GM12878 (cell line): ENCODE data around the gene ADGRD1. TPM values are rescaled to one million over a fixed set of nuclear protein-coding genes. Genes with fewer than 3 reads are reported as not detected.

ENCODE experiments used
- ATAC-seq: fragments of 200-7000 bp; cut with Tn5 transposase; 3 replicates; pipeline ENCODE4 v1.9.1; 2020; ENCODE audit warnings: mild to moderate bottlenecking, moderate library complexity
- BruUV-seq: library from RNA; stranded (reverse); fragments of 400-500 nt; replicated peaks from 2 replicates; lab custom pipeline; 2021; lab: Mats Ljungman, UMichigan
- CTCF ChIA-PET: fragments of 300-600 bp; sonication (Branson Sonifier 250); formaldehyde crosslinking; extraction: SDS; loops from one replicate; lab custom pipeline; 2021; ENCODE audit warnings: inconsistent platforms; lab: Yijun Ruan, JAX
- POLR2A ChIA-PET: fragments of 350-600 bp; formaldehyde crosslinking; extraction: SDS; loops from one replicate; lab custom pipeline; 2021; ENCODE audit warnings: inconsistent platforms; lab: Charles Lee
- RAD21 ChIA-PET: fragments of 300-600 bp; sonication (Branson Sonifier 250); formaldehyde crosslinking; loops from one replicate; lab custom pipeline; 2023; ENCODE audit warnings: antibody characterized with exemption; ENCODE audit not compliant: unreplicated experiment; lab: Charles Lee
- SMC1A ChIA-PET: fragments of 300-600 bp; sonication (Branson Sonifier 250); formaldehyde crosslinking; loops from one replicate; lab custom pipeline; 2023; ENCODE audit not compliant: unreplicated experiment, uncharacterized antibody; lab: Charles Lee
- DNase-seq: peaks from one replicate; pipeline ENCODE4 v3.0.0-alpha.2; 2011; ENCODE audit warnings: low read depth, low spot score
- FAIRE-seq: peaks from 3 replicates; lab custom pipeline; 2011; peaks lifted over from hg19 to GRCh38; lab: Jason Lieb, UNC
- H2AFZ ChIP-seq: 2 replicates; pipeline ENCODE4 v1.6.0; 2011; ENCODE audit warnings: low read depth, low read length, control low read depth; ENCODE audit not compliant: control insufficient read depth
- H3K27ac ChIP-seq: 2 replicates; pipeline ENCODE4 v1.5.1; 2011; ENCODE audit warnings: control low read depth; ENCODE audit not compliant: control insufficient read depth, insufficient read depth
- H3K27me3 ChIP-seq, 2 experiments: replicated peaks in 1 of 2; 2 replicates each; pipeline versions ENCODE4 v1.6.0 to v1.6.1; 2011; ENCODE audit warnings: low read length in 1 of 2; ENCODE audit not compliant: control insufficient read depth in 2 of 2, insufficient read depth in 2 of 2
- H3K36me3 ChIP-seq, 2 experiments: 2 replicates each; pipeline ENCODE4 v1.5.1; 2011; ENCODE audit warnings: low read length in 1 of 2; ENCODE audit not compliant: control insufficient read depth in 2 of 2, insufficient read depth in 2 of 2
- H3K4me1 ChIP-seq: 2 replicates; pipeline ENCODE4 v1.6.1; 2011; ENCODE audit warnings: mild to moderate bottlenecking, low read length, moderate library complexity, mixed read lengths; ENCODE audit not compliant: control insufficient read depth, insufficient read depth
- H3K4me2 ChIP-seq: 2 replicates; pipeline ENCODE4 v1.6.0; 2011; ENCODE audit warnings: control low read depth; ENCODE audit not compliant: control insufficient read depth, insufficient read depth
- H3K4me3 ChIP-seq: fragments of 200-600 bp; sonication (generic); 2 replicates; pipeline ENCODE4 v1.5.1; 2016
- H3K79me2 ChIP-seq: 2 replicates; pipeline ENCODE4 v1.6.0; 2011; ENCODE audit warnings: low read length; ENCODE audit not compliant: control insufficient read depth, insufficient read depth
- H3K9ac ChIP-seq: 2 replicates; pipeline ENCODE4 v1.8.0; 2011; ENCODE audit warnings: low read length, control low read depth, mixed read lengths; ENCODE audit not compliant: control insufficient read depth, insufficient read depth
- H3K9me3 ChIP-seq: replicated peaks from 3 replicates; pipeline ENCODE4 v1.5.1; 2011; ENCODE audit warnings: mild to moderate bottlenecking, low read length; ENCODE audit not compliant: control insufficient read depth, insufficient read depth
- H4K20me1 ChIP-seq: 2 replicates; pipeline ENCODE4 v1.6.0; 2011; ENCODE audit not compliant: control insufficient read depth, insufficient read depth
- ETV6 ChIP-seq, 2 experiments: fragments of 450-650 bp in 1 of 2; IDR thresholded peaks in 1 of 2; conservative IDR thresholded peaks in 1 of 2; 2 replicates each; pipeline ENCODE4 v1.6.1; 2014; ENCODE audit warnings: antibody characterized with exemption in 1 of 2, borderline replicate concordance in 1 of 2, low read depth in 1 of 2, mild to moderate bottlenecking in 1 of 2, moderate library complexity in 1 of 2
- NBN ChIP-seq: fragments of 450-650 bp; IDR thresholded peaks from 2 replicates; pipeline ENCODE4 v1.6.1; 2016
- NRF1 ChIP-seq: conservative IDR thresholded peaks from 2 replicates; pipeline ENCODE4 v1.6.1; 2011; ENCODE audit warnings: mild to moderate bottlenecking, low read depth, low read length, improper control_type of control experiment
- RELA ChIP-seq: fragments of 450-650 bp; IDR thresholded peaks from 2 replicates; pipeline ENCODE4 v1.8.0; 2014; ENCODE audit warnings: borderline replicate concordance; ENCODE audit not compliant: partially characterized antibody
- SMAD5 ChIP-seq: IDR thresholded peaks from 2 replicates; pipeline ENCODE4 v1.6.1; 2016; ENCODE audit warnings: antibody characterized with exemption, low read depth
- WGBS: methylation state at CpG from one replicate; pipeline ENCODE4 v1.1.6; 2016; ENCODE audit warnings: low lambda C conversion rate; ENCODE audit not compliant: insufficient replicate concordance, insufficient coverage; ENCODE audit errors: missing lambda C conversion rate; 5-methylcytosine and 5-hydroxymethylcytosine counted together
- in situ Hi-C: fragments of 300-500 bp; cut with MboI; formaldehyde crosslinking; loops from 9 replicates; pipeline ENCODE4 v1.14.3; 2018; ENCODE audit warnings: mixed read lengths
- intact Hi-C: fragments of 100-400 bp; cut with micrococcal nuclease; formaldehyde crosslinking; loops from one replicate; pipeline ENCODE4 v1.14.2; 2022; ENCODE audit not compliant: unreplicated experiment
- polyA plus RNA-seq, 11 experiments: library from polyadenylated mRNA; depleted of rRNA in 4 of 11; unstranded in 6 of 11; stranded (reverse) in 5 of 11; fragments of >200 nt; fragmentation: Nextera tagmentation in 4 of 11; fragmentation: Illumina TruSeq in 1 of 11; extraction: Ambion mirVana in 4 of 11; extraction: Trizol in 1 of 11; gene quantifications; 1 replicate in 1 of 11; 2 replicates in 10 of 11; pipeline versions ENCODE4 v1.2.1 to v1.2.3, GENCODE V29; 2011 to 2016; ENCODE audit warnings: inconsistent platforms in 2 of 11, missing spikeins in 2 of 11, low read depth in 1 of 11
- total RNA-seq, 4 experiments: library from RNA; depleted of rRNA in 3 of 4; stranded (reverse); fragments of >200 nt in 3 of 4; fragmentation: Illumina TruSeq in 1 of 4; extraction: Trizol in 1 of 4; gene quantifications; 2 replicates each; pipeline versions ENCODE4 v1.2.1 to v1.2.3, GENCODE V29; 2013 to 2021
- TF ChIP-seq, protein P1 (sequence below): IDR thresholded peaks from 2 replicates; pipeline ENCODE4 v1.6.1; 2012; ENCODE audit warnings: low read depth, low read length, improper control_type of control experiment
- TF ChIP-seq, protein P2 (sequence below): IDR thresholded peaks from 2 replicates; pipeline ENCODE4 v1.6.1; 2011; ENCODE audit warnings: low read depth, mild to moderate bottlenecking, low read length, moderate library complexity, borderline replicate concordance; ENCODE audit errors: extremely low read depth
- TF ChIP-seq, protein P3 (sequence below): fragments of 450-650 bp; formaldehyde crosslinking; IDR thresholded peaks from 2 replicates; pipeline ENCODE4 v1.5.0; 2022; ENCODE audit warnings: mild to moderate bottlenecking, missing genetic modification characterization
- TF ChIP-seq, protein P4 (sequence below): IDR thresholded peaks from 2 replicates; pipeline ENCODE4 v1.6.1; 2011; ENCODE audit warnings: borderline replicate concordance, low read depth, mild to moderate bottlenecking, moderate library complexity, low read length; ENCODE audit not compliant: insufficient read depth, poor library complexity, severe bottlenecking
- TF ChIP-seq, protein P5 (sequence below): fragments of 450-650 bp; IDR thresholded peaks from 2 replicates; pipeline ENCODE4 v1.6.1; 2018; ENCODE audit warnings: mild to moderate bottlenecking, low read depth, moderate library complexity; ENCODE audit not compliant: partially characterized antibody
- TF ChIP-seq, protein P6 (sequence below), 3 experiments: IDR thresholded peaks in 2 of 3; conservative IDR thresholded peaks in 1 of 3; 2 replicates each; pipeline ENCODE4 v1.5.1; 2011; ENCODE audit warnings: low read depth in 3 of 3, low read length in 3 of 3, mild to moderate bottlenecking in 3 of 3, control low read depth in 2 of 3, moderate library complexity in 2 of 3, inconsistent platforms in 1 of 3, mixed read lengths in 1 of 3; ENCODE audit not compliant: control insufficient read depth in 2 of 3, insufficient read depth in 1 of 3; ENCODE audit errors: extremely low read depth in 1 of 3

The ADGRD1 gene
- total and polyA plus RNA-seq, 10 of the 15 experiments (the other 5 are each of a cell fraction or from before 2014, with no cell fraction given): 0.15 to 12.7 (median 1.2) TPM

DNA sequence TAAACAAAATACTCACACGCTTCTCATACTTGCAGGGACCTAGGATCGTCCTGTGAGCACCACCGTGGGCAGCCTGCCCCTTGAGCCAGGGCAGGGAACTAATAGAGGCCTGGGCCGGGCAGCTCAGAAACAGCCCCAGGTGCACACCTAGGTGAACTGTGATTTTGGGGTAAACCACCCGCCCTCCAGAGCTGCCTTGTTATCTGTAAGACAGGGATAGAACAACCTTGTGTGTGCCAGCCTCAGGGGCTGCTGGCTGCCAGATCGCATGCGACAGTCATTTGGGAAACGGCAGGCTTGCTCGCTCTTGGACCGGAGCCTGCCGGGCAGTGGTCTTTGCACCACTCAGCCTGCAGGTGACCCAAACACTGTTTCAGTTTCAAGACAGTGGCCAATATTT, 86.8 kb downstream of the ADGRD1 start:
- in situ Hi-C loops (no loop called here), intact Hi-C loops (no loop called here)
- no peak overlapping the region for H3K27ac ChIP-seq
- no peak overlapping the region for H3K4me2 ChIP-seq
- no peaks in the 10 kb centered on the region for H3K79me2 ChIP-seq
- ChIA-PET RAD21 (no interaction called here), SMC1A (no interaction called here), CTCF (no interaction called here), POLR2A (no interaction called here)
- no TSS peak for BruUV-seq
- no peak overlapping the region for H2AFZ ChIP-seq
- H3K9ac ChIP-seq: no peak overlapping the region
- no peaks in the 10 kb centered on the region for H4K20me1 ChIP-seq
- no peaks in the 10 kb centered on the region for H3K9me3 ChIP-seq
- H3K4me3 ChIP-seq: no peak overlapping the region
- FAIRE-seq: no peak
- no peak for ATAC-seq
- DNase-seq: no peak
- H3K4me1 ChIP-seq: no peaks in the 10 kb centered on the region
- WGBS: 68% methylated on average over 11 of the region's 11 CpGs
- H3K36me3 ChIP-seq: no peaks in the 10 kb centered on the region
- H3K27me3 ChIP-seq: no peaks in the 10 kb centered on the region
- no peak for TF ChIP-seq NRF1
- TF ChIP-seq, protein P1, sequence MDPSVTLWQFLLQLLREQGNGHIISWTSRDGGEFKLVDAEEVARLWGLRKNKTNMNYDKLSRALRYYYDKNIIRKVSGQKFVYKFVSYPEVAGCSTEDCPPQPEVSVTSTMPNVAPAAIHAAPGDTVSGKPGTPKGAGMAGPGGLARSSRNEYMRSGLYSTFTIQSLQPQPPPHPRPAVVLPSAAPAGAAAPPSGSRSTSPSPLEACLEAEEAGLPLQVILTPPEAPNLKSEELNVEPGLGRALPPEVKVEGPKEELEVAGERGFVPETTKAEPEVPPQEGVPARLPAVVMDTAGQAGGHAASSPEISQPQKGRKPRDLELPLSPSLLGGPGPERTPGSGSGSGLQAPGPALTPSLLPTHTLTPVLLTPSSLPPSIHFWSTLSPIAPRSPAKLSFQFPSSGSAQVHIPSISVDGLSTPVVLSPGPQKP: no peak
- TF ChIP-seq, protein P2, sequence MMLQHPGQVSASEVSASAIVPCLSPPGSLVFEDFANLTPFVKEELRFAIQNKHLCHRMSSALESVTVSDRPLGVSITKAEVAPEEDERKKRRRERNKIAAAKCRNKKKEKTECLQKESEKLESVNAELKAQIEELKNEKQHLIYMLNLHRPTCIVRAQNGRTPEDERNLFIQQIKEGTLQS: no peak
- TF ChIP-seq RELA: no peak
- TF ChIP-seq NBN: no peak
- TF ChIP-seq, protein P3, sequence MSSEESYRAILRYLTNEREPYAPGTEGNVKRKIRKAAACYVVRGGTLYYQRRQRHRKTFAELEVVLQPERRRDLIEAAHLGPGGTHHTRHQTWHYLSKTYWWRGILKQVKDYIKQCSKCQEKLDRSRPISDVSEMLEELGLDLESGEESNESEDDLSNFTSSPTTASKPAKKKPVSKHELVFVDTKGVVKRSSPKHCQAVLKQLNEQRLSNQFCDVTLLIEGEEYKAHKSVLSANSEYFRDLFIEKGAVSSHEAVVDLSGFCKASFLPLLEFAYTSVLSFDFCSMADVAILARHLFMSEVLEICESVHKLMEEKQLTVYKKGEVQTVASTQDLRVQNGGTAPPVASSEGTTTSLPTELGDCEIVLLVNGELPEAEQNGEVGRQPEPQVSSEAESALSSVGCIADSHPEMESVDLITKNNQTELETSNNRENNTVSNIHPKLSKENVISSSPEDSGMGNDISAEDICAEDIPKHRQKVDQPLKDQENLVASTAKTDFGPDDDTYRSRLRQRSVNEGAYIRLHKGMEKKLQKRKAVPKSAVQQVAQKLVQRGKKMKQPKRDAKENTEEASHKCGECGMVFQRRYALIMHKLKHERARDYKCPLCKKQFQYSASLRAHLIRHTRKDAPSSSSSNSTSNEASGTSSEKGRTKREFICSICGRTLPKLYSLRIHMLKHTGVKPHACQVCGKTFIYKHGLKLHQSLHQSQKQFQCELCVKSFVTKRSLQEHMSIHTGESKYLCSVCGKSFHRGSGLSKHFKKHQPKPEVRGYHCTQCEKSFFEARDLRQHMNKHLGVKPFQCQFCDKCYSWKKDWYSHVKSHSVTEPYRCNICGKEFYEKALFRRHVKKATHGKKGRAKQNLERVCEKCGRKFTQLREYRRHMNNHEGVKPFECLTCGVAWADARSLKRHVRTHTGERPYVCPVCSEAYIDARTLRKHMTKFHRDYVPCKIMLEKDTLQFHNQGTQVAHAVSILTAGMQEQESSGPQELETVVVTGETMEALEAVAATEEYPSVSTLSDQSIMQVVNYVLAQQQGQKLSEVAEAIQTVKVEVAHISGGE (CRISPR knock-in tag): no peak
- TF ChIP-seq ETV6 (conservative IDR thresholded peaks at IDR 0.05 in 1 of 2, IDR thresholded peaks at IDR 0.05 in 1 of 2; ENCODE audit: borderline replicate concordance in 1 of 2, low read depth in 1 of 2): no peak
- TF ChIP-seq, protein P4, sequence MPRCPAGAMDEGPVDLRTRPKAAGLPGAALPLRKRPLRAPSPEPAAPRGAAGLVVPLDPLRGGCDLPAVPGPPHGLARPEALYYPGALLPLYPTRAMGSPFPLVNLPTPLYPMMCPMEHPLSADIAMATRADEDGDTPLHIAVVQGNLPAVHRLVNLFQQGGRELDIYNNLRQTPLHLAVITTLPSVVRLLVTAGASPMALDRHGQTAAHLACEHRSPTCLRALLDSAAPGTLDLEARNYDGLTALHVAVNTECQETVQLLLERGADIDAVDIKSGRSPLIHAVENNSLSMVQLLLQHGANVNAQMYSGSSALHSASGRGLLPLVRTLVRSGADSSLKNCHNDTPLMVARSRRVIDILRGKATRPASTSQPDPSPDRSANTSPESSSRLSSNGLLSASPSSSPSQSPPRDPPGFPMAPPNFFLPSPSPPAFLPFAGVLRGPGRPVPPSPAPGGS: no peak
- TF ChIP-seq, protein P5, sequence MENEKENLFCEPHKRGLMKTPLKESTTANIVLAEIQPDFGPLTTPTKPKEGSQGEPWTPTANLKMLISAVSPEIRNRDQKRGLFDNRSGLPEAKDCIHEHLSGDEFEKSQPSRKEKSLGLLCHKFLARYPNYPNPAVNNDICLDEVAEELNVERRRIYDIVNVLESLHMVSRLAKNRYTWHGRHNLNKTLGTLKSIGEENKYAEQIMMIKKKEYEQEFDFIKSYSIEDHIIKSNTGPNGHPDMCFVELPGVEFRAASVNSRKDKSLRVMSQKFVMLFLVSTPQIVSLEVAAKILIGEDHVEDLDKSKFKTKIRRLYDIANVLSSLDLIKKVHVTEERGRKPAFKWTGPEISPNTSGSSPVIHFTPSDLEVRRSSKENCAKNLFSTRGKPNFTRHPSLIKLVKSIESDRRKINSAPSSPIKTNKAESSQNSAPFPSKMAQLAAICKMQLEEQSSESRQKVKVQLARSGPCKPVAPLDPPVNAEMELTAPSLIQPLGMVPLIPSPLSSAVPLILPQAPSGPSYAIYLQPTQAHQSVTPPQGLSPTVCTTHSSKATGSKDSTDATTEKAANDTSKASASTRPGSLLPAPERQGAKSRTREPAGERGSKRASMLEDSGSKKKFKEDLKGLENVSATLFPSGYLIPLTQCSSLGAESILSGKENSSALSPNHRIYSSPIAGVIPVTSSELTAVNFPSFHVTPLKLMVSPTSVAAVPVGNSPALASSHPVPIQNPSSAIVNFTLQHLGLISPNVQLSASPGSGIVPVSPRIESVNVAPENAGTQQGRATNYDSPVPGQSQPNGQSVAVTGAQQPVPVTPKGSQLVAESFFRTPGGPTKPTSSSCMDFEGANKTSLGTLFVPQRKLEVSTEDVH: no peak
- TF ChIP-seq SMAD5: no peak
- TF ChIP-seq, protein P6, sequence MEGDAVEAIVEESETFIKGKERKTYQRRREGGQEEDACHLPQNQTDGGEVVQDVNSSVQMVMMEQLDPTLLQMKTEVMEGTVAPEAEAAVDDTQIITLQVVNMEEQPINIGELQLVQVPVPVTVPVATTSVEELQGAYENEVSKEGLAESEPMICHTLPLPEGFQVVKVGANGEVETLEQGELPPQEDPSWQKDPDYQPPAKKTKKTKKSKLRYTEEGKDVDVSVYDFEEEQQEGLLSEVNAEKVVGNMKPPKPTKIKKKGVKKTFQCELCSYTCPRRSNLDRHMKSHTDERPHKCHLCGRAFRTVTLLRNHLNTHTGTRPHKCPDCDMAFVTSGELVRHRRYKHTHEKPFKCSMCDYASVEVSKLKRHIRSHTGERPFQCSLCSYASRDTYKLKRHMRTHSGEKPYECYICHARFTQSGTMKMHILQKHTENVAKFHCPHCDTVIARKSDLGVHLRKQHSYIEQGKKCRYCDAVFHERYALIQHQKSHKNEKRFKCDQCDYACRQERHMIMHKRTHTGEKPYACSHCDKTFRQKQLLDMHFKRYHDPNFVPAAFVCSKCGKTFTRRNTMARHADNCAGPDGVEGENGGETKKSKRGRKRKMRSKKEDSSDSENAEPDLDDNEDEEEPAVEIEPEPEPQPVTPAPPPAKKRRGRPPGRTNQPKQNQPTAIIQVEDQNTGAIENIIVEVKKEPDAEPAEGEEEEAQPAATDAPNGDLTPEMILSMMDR (IDR thresholded peaks at IDR 0.05 in 2 of 3, conservative IDR thresholded peaks at IDR 0.05 in 1 of 3; ENCODE audit: control insufficient read depth in 2 of 3, extremely low read depth in 1 of 3, insufficient read depth in 1 of 3, low read depth in 3 of 3, low read length in 3 of 3): no peak
